ENCODE measurements around the gene SCN4B.
A peak's percentile ranks its signal among the peaks of the same experiment; 100 is the strongest.

Gene SCN4B

DNA sequence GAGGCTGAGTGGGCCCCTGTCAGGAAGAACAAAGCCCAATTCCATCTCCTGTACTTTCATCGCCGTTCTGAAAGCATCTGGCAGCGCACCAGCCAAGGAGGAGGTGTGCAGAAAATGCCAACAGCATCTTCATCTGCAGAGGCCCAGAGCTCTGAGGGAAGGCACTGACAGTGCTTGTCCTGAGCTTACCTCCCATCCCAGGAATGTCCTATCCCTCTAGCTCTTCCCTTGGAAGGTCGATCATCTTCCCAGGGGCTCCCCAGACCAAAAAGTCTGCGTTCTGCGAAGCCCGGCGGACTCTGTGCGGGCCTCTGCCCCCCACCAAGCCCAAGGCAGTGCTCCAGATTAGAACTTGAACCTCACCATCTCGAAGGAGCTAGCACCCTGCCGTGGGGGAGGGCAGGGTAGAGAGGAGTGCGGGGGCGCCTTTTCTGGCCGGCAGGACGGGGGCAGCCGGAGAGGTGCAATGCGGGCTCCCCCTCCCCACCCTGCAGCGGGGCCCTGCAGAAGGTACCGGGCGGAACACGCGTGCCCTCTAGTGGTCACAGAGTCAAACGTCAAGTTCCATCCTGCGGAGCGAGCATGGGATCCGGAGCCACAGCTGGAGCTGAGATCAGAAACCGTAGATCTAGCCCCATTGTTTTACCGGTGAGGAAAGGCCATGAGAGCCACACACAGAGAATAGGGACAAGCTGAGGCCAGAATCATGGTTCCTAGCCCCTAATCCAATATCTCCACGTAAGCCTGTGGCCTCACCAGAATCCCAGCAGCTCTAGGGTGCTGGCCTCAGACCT, 18.8 kb upstream of the SCN4B start:
- Histone ChIP-seq H3K9me3 (ENCODE audit: insufficient read depth, low read depth, low read length) (no peaks in the 10 kb centered on the region), H3K36me3 (ENCODE audit: insufficient read depth, low read length) (no peaks in the 10 kb centered on the region), H3K27me3 (ENCODE audit: insufficient read depth, low read length, poor library complexity, severe bottlenecking) (no peaks in the 10 kb centered on the region), H3F3A (ENCODE audit: low read depth) (no peaks in the 10 kb centered on the region), H3K4me2 (ENCODE audit: low read depth, low read length, poor library complexity, severe bottlenecking) (no peak overlapping the region), H3K4me1 (ENCODE audit: insufficient read depth, low read length, poor library complexity, severe bottlenecking) (peaks cover 3% of the 10 kb centered on the region), H4K20me1 (ENCODE audit: insufficient read depth, low read length, poor library complexity, severe bottlenecking) (no peaks in the 10 kb centered on the region), H3K9ac (ENCODE audit: low read depth, low read length, poor library complexity, severe bottlenecking) (no peak overlapping the region), H3K4me3 (ENCODE audit: low read length, poor library complexity, severe bottlenecking) (no peak overlapping the region), H3K79me2 (ENCODE audit: insufficient read depth, low read length) (no peaks in the 10 kb centered on the region), H2AFZ (ENCODE audit: low read length) (peak overlapping the region; percentile 78), H3K9me2 (replicated peaks; ENCODE audit: low read depth, low read length) (no peaks in the 10 kb centered on the region)
- TF ChIP-seq, protein P1, sequence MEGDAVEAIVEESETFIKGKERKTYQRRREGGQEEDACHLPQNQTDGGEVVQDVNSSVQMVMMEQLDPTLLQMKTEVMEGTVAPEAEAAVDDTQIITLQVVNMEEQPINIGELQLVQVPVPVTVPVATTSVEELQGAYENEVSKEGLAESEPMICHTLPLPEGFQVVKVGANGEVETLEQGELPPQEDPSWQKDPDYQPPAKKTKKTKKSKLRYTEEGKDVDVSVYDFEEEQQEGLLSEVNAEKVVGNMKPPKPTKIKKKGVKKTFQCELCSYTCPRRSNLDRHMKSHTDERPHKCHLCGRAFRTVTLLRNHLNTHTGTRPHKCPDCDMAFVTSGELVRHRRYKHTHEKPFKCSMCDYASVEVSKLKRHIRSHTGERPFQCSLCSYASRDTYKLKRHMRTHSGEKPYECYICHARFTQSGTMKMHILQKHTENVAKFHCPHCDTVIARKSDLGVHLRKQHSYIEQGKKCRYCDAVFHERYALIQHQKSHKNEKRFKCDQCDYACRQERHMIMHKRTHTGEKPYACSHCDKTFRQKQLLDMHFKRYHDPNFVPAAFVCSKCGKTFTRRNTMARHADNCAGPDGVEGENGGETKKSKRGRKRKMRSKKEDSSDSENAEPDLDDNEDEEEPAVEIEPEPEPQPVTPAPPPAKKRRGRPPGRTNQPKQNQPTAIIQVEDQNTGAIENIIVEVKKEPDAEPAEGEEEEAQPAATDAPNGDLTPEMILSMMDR (conservative IDR thresholded peaks at IDR 0.05; ENCODE audit: low read length) = peak; percentile 90
- no peak for TF ChIP-seq EZH2phosphoT487 (IDR thresholded peaks at IDR 0.05; ENCODE audit: borderline replicate concordance)

DNA sequence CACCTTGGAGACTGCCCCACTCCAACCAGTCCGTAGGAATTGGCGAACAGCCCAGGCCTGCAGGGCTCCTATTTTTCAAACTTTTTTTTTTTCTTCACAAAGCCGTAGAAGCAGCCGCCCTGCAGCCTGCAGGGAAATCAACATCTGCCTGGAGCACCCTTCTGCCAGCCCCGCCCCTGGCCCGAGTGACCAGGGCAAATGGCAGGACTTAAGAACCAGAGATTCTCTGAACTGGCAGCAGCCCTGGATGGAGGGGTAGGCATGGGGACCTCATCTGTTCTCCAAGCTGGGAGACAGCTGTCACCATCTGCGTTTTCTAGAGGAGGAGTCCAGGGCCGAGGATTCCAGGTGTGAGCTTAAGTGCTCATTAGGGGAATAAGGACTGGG, 18.3 kb upstream of the SCN4B start:
- Histone ChIP-seq H3K79me2 (ENCODE audit: insufficient read depth, low read length) (no peaks in the 10 kb centered on the region), H3K4me2 (ENCODE audit: low read depth, low read length, poor library complexity, severe bottlenecking) (no peak overlapping the region), H3K36me3 (ENCODE audit: insufficient read depth, low read length) (no peaks in the 10 kb centered on the region), H3F3A (ENCODE audit: low read depth) (no peaks in the 10 kb centered on the region), H3K4me1 (ENCODE audit: insufficient read depth, low read length, poor library complexity, severe bottlenecking) (peaks cover 3% of the 10 kb centered on the region), H4K20me1 (ENCODE audit: insufficient read depth, low read length, poor library complexity, severe bottlenecking) (no peaks in the 10 kb centered on the region), H3K9ac (ENCODE audit: low read depth, low read length, poor library complexity, severe bottlenecking) (no peak overlapping the region), H3K4me3 (ENCODE audit: low read length, poor library complexity, severe bottlenecking) (no peak overlapping the region), H3K9me2 (replicated peaks; ENCODE audit: low read depth, low read length) (no peaks in the 10 kb centered on the region), H3K9me3 (ENCODE audit: insufficient read depth, low read depth, low read length) (no peaks in the 10 kb centered on the region), H2AFZ (ENCODE audit: low read length) (peak overlapping the region; percentile 78; the same call in 1 of the 2 replicates), H3K27me3 (ENCODE audit: insufficient read depth, low read length, poor library complexity, severe bottlenecking) (no peaks in the 10 kb centered on the region)
- TF ChIP-seq, protein P1 (conservative IDR thresholded peaks at IDR 0.05; ENCODE audit: low read length) = no peak
- TF ChIP-seq EZH2phosphoT487 (IDR thresholded peaks at IDR 0.05; ENCODE audit: borderline replicate concordance) = no peak

DNA sequence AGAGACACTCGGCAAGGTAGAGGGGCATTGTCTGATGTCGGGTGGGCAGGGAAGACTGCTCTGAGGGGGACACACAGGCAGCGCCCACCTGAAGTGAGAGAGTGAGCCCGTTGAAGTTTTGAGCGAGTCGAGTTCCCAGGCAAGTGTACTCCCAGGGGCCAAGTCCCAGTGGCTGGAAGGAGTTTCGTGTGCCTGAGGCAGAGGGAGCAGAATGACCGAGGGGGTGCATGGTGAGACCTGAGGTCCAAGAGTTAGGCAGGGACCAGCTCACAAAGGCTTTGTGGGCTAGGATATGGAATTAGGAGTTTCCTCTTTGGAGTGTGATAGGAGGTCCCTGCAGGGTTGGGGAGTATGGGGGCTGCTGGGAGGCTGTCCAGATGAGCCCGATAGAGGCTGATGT, 17.6 kb upstream of the SCN4B start:
- no peaks in the 10 kb centered on the region for H3K79me2 ChIP-seq (ENCODE audit: insufficient read depth, low read length)
- H3K4me3 ChIP-seq (ENCODE audit: low read length, poor library complexity, severe bottlenecking) = no peak overlapping the region
- H3K9me2 ChIP-seq (replicated peaks; ENCODE audit: low read depth, low read length) = no peaks in the 10 kb centered on the region
- no peak for TF ChIP-seq EZH2phosphoT487 (IDR thresholded peaks at IDR 0.05; ENCODE audit: borderline replicate concordance)
- TF ChIP-seq, protein P1 (conservative IDR thresholded peaks at IDR 0.05; ENCODE audit: low read length) = no peak
- no peak overlapping the region for H3K9ac ChIP-seq (ENCODE audit: low read depth, low read length, poor library complexity, severe bottlenecking)
- H3K4me2 ChIP-seq (ENCODE audit: low read depth, low read length, poor library complexity, severe bottlenecking) = no peak overlapping the region
- H4K20me1 ChIP-seq (ENCODE audit: insufficient read depth, low read length, poor library complexity, severe bottlenecking) = no peaks in the 10 kb centered on the region
- no peak overlapping the region for H2AFZ ChIP-seq (ENCODE audit: low read length)
- H3K36me3 ChIP-seq (ENCODE audit: insufficient read depth, low read length) = no peaks in the 10 kb centered on the region
- H3K4me1 ChIP-seq (ENCODE audit: insufficient read depth, low read length, poor library complexity, severe bottlenecking) = peaks cover 3% of the 10 kb centered on the region
- no peaks in the 10 kb centered on the region for H3K27me3 ChIP-seq (ENCODE audit: insufficient read depth, low read length, poor library complexity, severe bottlenecking)
- no peaks in the 10 kb centered on the region for H3K9me3 ChIP-seq (ENCODE audit: insufficient read depth, low read depth, low read length)
- H3F3A ChIP-seq (ENCODE audit: low read depth) = no peaks in the 10 kb centered on the region

All from Loucy (cell line).